Esophagus squamous epithelium (tissue), 4 donors: Measurements from ENCODE around the gene ZNF747. TPM values are rescaled to one million over a fixed set of nuclear protein-coding genes. Genes with fewer than 3 reads are reported as not detected.

ENCODE experiments used
- small RNA-seq, 4 donors: library from RNA; depleted of rRNA; stranded (forward); fragments of <200 nt; gene quantifications; one replicate each; pipeline ENCODE3, GENCODE V24; 2016
- total RNA-seq, 4 donors: library from RNA; depleted of rRNA; stranded (reverse); fragments of >200 nt; gene quantifications; one replicate each; pipeline ENCODE4 v1.1.0, GENCODE V29; 2016

ZNF747 gene
- total RNA-seq, 4 donors from 2014 or later, result 7.2 to 12.4 (median 8.3) TPM

Small RNA genes within 50 kb of the gene (small RNA-seq; reads per million reads assigned to genes)
- gene MIR4518 (0 reads per million in 4 donors), gene RNU7-61P (0 reads per million in 4 donors)

Other genes starting within 250 kb of the ZNF747 start
- 10 to 100 TPM; 21.9 to 38.0 (median 28.5) TPM for gene CD2BP2, start 179.6 kb downstream of the ZNF747 start, total RNA-seq
- 10 to 100 TPM; 21.9 to 33.9 (median 26.1) TPM for gene TBC1D10B, start 164.4 kb downstream of the ZNF747 start, total RNA-seq
- not detected for gene MYL11, start 160.1 kb downstream of the ZNF747 start, total RNA-seq
- gene SEPTIN1, start 152.3 kb downstream of the ZNF747 start, total RNA-seq, result 1 to 10 TPM; 1.2 to 7.1 (median 2.7) TPM
- 1 to 10 TPM; 2.8 to 5.9 (median 4.5) TPM for gene ZNF48, start 139.4 kb downstream of the ZNF747 start, total RNA-seq
- 10 to 100 TPM in 1 of 4 donors, 1 to 10 TPM in 3; 3.7 to 15.1 (median 7.0) TPM for gene ZNF771, start 127.3 kb downstream of the ZNF747 start, total RNA-seq
- 10 to 100 TPM in 3 of 4 donors, 1 to 10 TPM in 1; 7.4 to 28.6 (median 22.7) TPM for gene DCTPP1, start 104.8 kb downstream of the ZNF747 start, total RNA-seq
- gene SEPHS2, start 89.0 kb downstream of the ZNF747 start, total RNA-seq, result 10 to 100 TPM; 17.7 to 23.5 (median 19.7) TPM
- 1 to 10 TPM; 1.3 to 4.4 (median 2.4) TPM for gene ITGAL, start 62.1 kb downstream of the ZNF747 start, total RNA-seq
- gene ZNF768, start 8.3 kb downstream of the ZNF747 start, total RNA-seq, result 10 to 100 TPM; 13.6 to 24.5 (median 20.6) TPM
- 1 to 10 TPM; 4.7 to 8.3 (median 7.2) TPM for gene ZNF764, start 23.5 kb upstream of the ZNF747 start, total RNA-seq
- 10 to 100 TPM in 2 of 4 donors, 1 to 10 TPM in 2; 5.4 to 15.3 (median 10.2) TPM for gene ZNF688, start 36.9 kb upstream of the ZNF747 start, total RNA-seq
- 10 to 100 TPM in 1 of 4 donors, 1 to 10 TPM in 3; 2.7 to 10.9 (median 5.6) TPM for gene ZNF785, start 50.8 kb upstream of the ZNF747 start, total RNA-seq
- gene ZNF689, start 75.5 kb upstream of the ZNF747 start, total RNA-seq, result 1 to 10 TPM; 2.0 to 6.7 (median 3.8) TPM
- gene PRR14, start 116.1 kb upstream of the ZNF747 start, total RNA-seq, result 10 to 100 TPM; 16.6 to 21.8 (median 20.3) TPM
- gene FBRS, start 123.6 kb upstream of the ZNF747 start, total RNA-seq, result 10 to 100 TPM; 22.3 to 80.2 (median 45.3) TPM
- 10 to 100 TPM; 10.7 to 39.6 (median 26.1) TPM for gene SRCAP, start 164.3 kb upstream of the ZNF747 start, total RNA-seq
- 10 to 100 TPM; 18.6 to 27.8 (median 21.7) TPM for gene PHKG2, start 213.6 kb upstream of the ZNF747 start, total RNA-seq
- gene CFAP119, start 227.2 kb upstream of the ZNF747 start, total RNA-seq, result 1 to 10 TPM in 3 of 4 donors, not detected in 1; 1.3 to 5.0 (median 3.4) TPM
- gene RNF40, start 227.5 kb upstream of the ZNF747 start, total RNA-seq, result 10 to 100 TPM; 53.8 to 81.1 (median 73.4) TPM